OCI-LY3 (cell line): Measurements from ENCODE around the gene VRTN.

Experiments used
- H2AFZ ChIP-seq: fragments of 200-600, 300-600 bp; shearing (Covaris generic); 2 replicates; pipeline ENCODE4 v1.6.0; 2014; ENCODE audit warnings: antibody characterized with exemption, low read depth, low read length
- H3K27ac ChIP-seq: fragments of 200-600, 300-600 bp; sonication (generic); 2 replicates; pipeline ENCODE4 v1.5.1; 2014; ENCODE audit warnings: mild to moderate bottlenecking, low read length, moderate library complexity, mixed read lengths
- H3K27me3 ChIP-seq: fragments of 200-600, 300-600 bp; sonication (generic); 2 replicates; pipeline ENCODE4 v1.6.1; 2014; ENCODE audit warnings: low read depth, low read length, mixed read lengths
- H3K36me3 ChIP-seq: fragments of 200-600, 300-600 bp; sonication (generic); replicated peaks from 2 replicates; pipeline ENCODE3; 2014; ENCODE audit warnings: low read depth, low read length, mixed read lengths
- H3K4me1 ChIP-seq: fragments of 300-600, 200-600 bp; sonication (generic); 2 replicates; pipeline ENCODE4 v1.6.1; 2014; ENCODE audit warnings: low read length, mixed read lengths
- H3K4me2 ChIP-seq: fragments of 200-600, 300-600 bp; sonication (generic); 2 replicates; pipeline ENCODE4 v1.6.1; 2014; ENCODE audit warnings: low read length, mixed read lengths
- H3K4me3 ChIP-seq: fragments of 300-600, 200-600 bp; sonication (generic); 2 replicates; pipeline ENCODE4 v1.5.1; 2014; ENCODE audit warnings: antibody characterized with exemption, mild to moderate bottlenecking, low read length, moderate library complexity
- H3K79me2 ChIP-seq: fragments of 300-600, 200-600 bp; shearing (Covaris generic); 2 replicates; pipeline ENCODE4 v1.6.1; 2014; ENCODE audit warnings: mild to moderate bottlenecking, low read length, mixed read lengths
- H3K9ac ChIP-seq: fragments of 300-600, 200-600 bp; shearing (Covaris generic); 2 replicates; pipeline ENCODE4 v1.6.0; 2014; ENCODE audit warnings: mild to moderate bottlenecking, low read length, moderate library complexity
- H3K9me3 ChIP-seq: fragments of 200-600, 300-600 bp; shearing (Covaris generic); 2 replicates; pipeline ENCODE4 v1.6.1; 2014; ENCODE audit warnings: low read length, mixed read lengths; ENCODE audit not compliant: insufficient read depth
- H4K20me1 ChIP-seq: fragments of 200-600, 300-600 bp; sonication (generic); 2 replicates; pipeline ENCODE4 v1.6.1; 2016; ENCODE audit warnings: low read length, mixed read lengths; ENCODE audit not compliant: insufficient read depth
- CTCF ChIP-seq: fragments of 200-600, 300-600 bp; sonication (generic); IDR thresholded peaks from 2 replicates; pipeline ENCODE4 v1.5.1; 2014; ENCODE audit warnings: antibody characterized with exemption, low read length, low read depth
- EZH2phosphoT487 ChIP-seq: fragments of 200-600 bp; shearing (Covaris generic); IDR thresholded peaks from 2 replicates; pipeline ENCODE4 v1.6.1; 2018; ENCODE audit warnings: antibody characterized with exemption, mixed run types, low read depth

VRTN gene

GRCh38 chr14:74392616-74393570, 44.6 kb downstream of the VRTN start:
- Histone ChIP-seq H3K9ac (no peak overlapping the region), H3K27ac (no peak overlapping the region), H3K27me3 (peaks cover 11% of the 10 kb centered on the region), H3K9me3 (no peaks in the 10 kb centered on the region), H4K20me1 (no peaks in the 10 kb centered on the region), H3K4me3 (no peak overlapping the region), H3K79me2 (no peaks in the 10 kb centered on the region), H3K4me1 (no peaks in the 10 kb centered on the region), H2AFZ (no peak overlapping the region), H3K4me2 (no peak overlapping the region), H3K36me3 (no peaks in the 10 kb centered on the region)
- TF ChIP-seq CTCF, result no peak
- TF ChIP-seq EZH2phosphoT487, result no peak

DNA sequence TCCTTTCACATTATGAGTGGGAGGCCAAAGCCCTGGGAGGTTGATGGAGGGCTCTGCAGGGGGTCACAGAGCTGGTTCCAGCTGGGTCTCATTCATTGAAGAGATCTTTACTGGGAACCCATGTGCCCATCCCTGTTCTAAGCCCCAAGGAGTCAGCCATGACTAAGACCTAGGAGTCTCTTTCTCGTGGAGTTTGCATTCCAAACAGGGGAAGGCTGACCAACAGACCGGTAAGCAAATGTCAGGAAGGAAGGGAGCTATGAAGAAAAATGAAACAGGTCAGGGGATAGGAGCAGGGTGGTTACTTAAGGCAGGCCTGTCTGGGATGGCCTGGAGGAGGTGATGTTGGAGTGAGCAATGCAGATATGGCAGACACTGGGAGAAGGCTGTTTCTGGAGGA, 46.3 kb downstream of the VRTN start:
- H3K9ac ChIP-seq, result no peak overlapping the region
- TF ChIP-seq CTCF, result no peak
- no peak for TF ChIP-seq EZH2phosphoT487
- H3K36me3 ChIP-seq, result no peaks in the 10 kb centered on the region
- no peak overlapping the region for H3K27ac ChIP-seq
- no peak overlapping the region for H3K4me3 ChIP-seq
- H3K4me2 ChIP-seq, result no peak overlapping the region
- no peaks in the 10 kb centered on the region for H3K9me3 ChIP-seq
- H3K4me1 ChIP-seq, result no peaks in the 10 kb centered on the region
- no peaks in the 10 kb centered on the region for H4K20me1 ChIP-seq
- H3K27me3 ChIP-seq, result peaks cover 11% of the 10 kb centered on the region
- no peak overlapping the region for H2AFZ ChIP-seq
- H3K79me2 ChIP-seq, result no peaks in the 10 kb centered on the region

- Histone ChIP-seq H3K36me3 (no peaks in the 10 kb centered on the region), H3K9ac (no peak overlapping the region), H3K79me2 (no peaks in the 10 kb centered on the region), H2AFZ (no peak overlapping the region), H3K4me1 (no peaks in the 10 kb centered on the region), H3K4me2 (no peak overlapping the region), H3K9me3 (no peaks in the 10 kb centered on the region), H4K20me1 (no peaks in the 10 kb centered on the region), H3K27ac (no peak overlapping the region), H3K27me3 (peaks cover 15% of the 10 kb centered on the region), H3K4me3 (no peak overlapping the region)
- no peak for TF ChIP-seq EZH2phosphoT487
- TF ChIP-seq CTCF, result no peak
Observed at GRCh38 chr14:74395094-74395493, 46.8 kb downstream of the VRTN start.

- Histone ChIP-seq H4K20me1 (no peaks in the 10 kb centered on the region), H3K27me3 (peaks cover 16% of the 10 kb centered on the region)
- TF ChIP-seq CTCF (no peak), EZH2phosphoT487 (no peak)
Observed at GRCh38 chr14:74400031-74400685, 51.9 kb downstream of the VRTN start.

More at GRCh38 chr14:74400031-74400685, 51.9 kb downstream of the VRTN start:
- no peak overlapping the region for H2AFZ ChIP-seq
- no peak overlapping the region for H3K4me3 ChIP-seq
- H3K9me3 ChIP-seq, result no peaks in the 10 kb centered on the region
- no peak overlapping the region for H3K27ac ChIP-seq
- no peaks in the 10 kb centered on the region for H3K79me2 ChIP-seq
- peaks cover 31% of the 10 kb centered on the region for H3K4me1 ChIP-seq
- H3K9ac ChIP-seq, result no peak overlapping the region
- H3K4me2 ChIP-seq, result no peak overlapping the region; the same call in 1 of the 2 replicates
- H3K36me3 ChIP-seq, result no peaks in the 10 kb centered on the region
